HEK293 (cell line): Measurements from ENCODE around the gene PDLIM7.

Experiments
- CTCF ChIA-PET: fragments of 350-600 bp; formaldehyde crosslinking; extraction: SDS; loops from one replicate; lab custom pipeline; 2021; ENCODE audit warnings: antibody characterized with exemption; lab: Yijun Ruan, JAX
- POLR2A ChIA-PET: fragments of 300-600 bp; formaldehyde crosslinking; extraction: SDS; loops from one replicate; lab custom pipeline; 2020; ENCODE audit warnings: antibody characterized with exemption, inconsistent platforms; lab: Yijun Ruan, JAX
- H3K27ac ChIP-seq: fragments of 200-500 bp; sonication (Bioruptor generic); 2 replicates; pipeline ENCODE4 v1.5.1; 2014; ENCODE audit warnings: low read depth, low read length, control low read depth, inconsistent platforms; ENCODE audit errors: extremely low read depth
- H3K36me3 ChIP-seq, 2 experiments: fragments of 200-500 bp in 1 of 2; sonication (Bioruptor generic) in 1 of 2; 1 replicate in 1 of 2; 2 replicates in 1 of 2; pipeline ENCODE4 v1.5.1; 2014 to 2017; ENCODE audit warnings: inconsistent platforms in 2 of 2, low read length in 2 of 2; ENCODE audit not compliant: control insufficient read depth in 2 of 2, insufficient read depth in 1 of 2
- H3K4me1 ChIP-seq: fragments of 200-500 bp; sonication (Bioruptor generic); 2 replicates; pipeline ENCODE4 v1.5.1; 2014; ENCODE audit warnings: mild to moderate bottlenecking, low read length, inconsistent platforms; ENCODE audit not compliant: control insufficient read depth, insufficient read depth
- H3K4me3 ChIP-seq: 2 replicates; pipeline ENCODE4 v1.5.1; 2011; ENCODE audit warnings: low read depth, mild to moderate bottlenecking, control low read depth, low read length, moderate library complexity
- H3K9me3 ChIP-seq: fragments of 200-500 bp; sonication (Bioruptor generic); 2 replicates; pipeline ENCODE4 v1.5.1; 2014; ENCODE audit warnings: low read depth, low read length, inconsistent platforms; ENCODE audit not compliant: control insufficient read depth, insufficient read depth
- GLIS1 ChIP-seq: fragments of 450-650 bp; formaldehyde crosslinking; IDR thresholded peaks from 2 replicates; pipeline ENCODE4 v1.5.1; 2016; ENCODE audit warnings: missing biosample characterization, missing genetic modification characterization
- GLIS2 ChIP-seq: fragments of 450-650 bp; formaldehyde crosslinking; IDR thresholded peaks from 2 replicates; pipeline ENCODE4 v1.5.1; 2016; ENCODE audit warnings: missing biosample characterization, missing genetic modification characterization
- HIC1 ChIP-seq: fragments of 450-650 bp; formaldehyde crosslinking; IDR thresholded peaks from 2 replicates; pipeline ENCODE4 v1.5.1; 2016; ENCODE audit warnings: missing biosample characterization, missing genetic modification characterization
- PRDM1 ChIP-seq: fragments of 450-650 bp; formaldehyde crosslinking; IDR thresholded peaks from 2 replicates; pipeline ENCODE4; 2016; ENCODE audit warnings: missing biosample characterization, missing genetic modification characterization
- SP7 ChIP-seq: fragments of 450-650 bp; formaldehyde crosslinking; IDR thresholded peaks from 2 replicates; pipeline ENCODE4 v1.5.1; 2016; ENCODE audit warnings: missing biosample characterization, missing genetic modification characterization
- ZIC2 ChIP-seq: fragments of 450-650 bp; formaldehyde crosslinking; IDR thresholded peaks from 2 replicates; pipeline ENCODE4 v1.5.1; 2016; ENCODE audit warnings: missing biosample characterization, missing genetic modification characterization
- ZNF223 ChIP-seq: fragments of 450-650 bp; formaldehyde crosslinking; IDR thresholded peaks from 2 replicates; pipeline ENCODE4 v1.5.1; 2016; ENCODE audit warnings: missing biosample characterization, missing genetic modification characterization
- ZNF274 ChIP-seq, 2 experiments: fragments of 200-500 bp in 1 of 2; fragments of 450-650 bp in 1 of 2; sonication (Bioruptor generic) in 1 of 2; formaldehyde crosslinking in 1 of 2; IDR thresholded peaks; 2 replicates each; pipeline versions ENCODE4 v1.5.1 to v1.6.1; 2014 to 2016; ENCODE audit warnings: borderline replicate concordance in 1 of 2, inconsistent platforms in 1 of 2, low read length in 1 of 2, missing biosample characterization in 1 of 2, missing genetic modification characterization in 1 of 2
- ZNF354C ChIP-seq: fragments of 450-650 bp; formaldehyde crosslinking; IDR thresholded peaks from 2 replicates; pipeline ENCODE4 v1.5.1; 2016; ENCODE audit warnings: missing biosample characterization, missing genetic modification characterization, low read depth, borderline replicate concordance
- ZNF366 ChIP-seq: fragments of 450-650 bp; formaldehyde crosslinking; conservative IDR thresholded peaks from 2 replicates; pipeline ENCODE4 v1.5.1; 2016; ENCODE audit warnings: missing biosample characterization, missing genetic modification characterization
- ZNF398 ChIP-seq: fragments of 450-650 bp; formaldehyde crosslinking; IDR thresholded peaks from 2 replicates; pipeline ENCODE4 v1.5.1; 2017; ENCODE audit warnings: missing biosample characterization, missing genetic modification characterization
- ZNF600 ChIP-seq: fragments of 450-650 bp; formaldehyde crosslinking; IDR thresholded peaks from 2 replicates; pipeline ENCODE4 v1.5.1; 2016; ENCODE audit warnings: missing biosample characterization, missing genetic modification characterization
- ZNF768 ChIP-seq: fragments of 450-650 bp; formaldehyde crosslinking; IDR thresholded peaks from 2 replicates; pipeline ENCODE4 v1.5.1; 2018; ENCODE audit warnings: missing biosample characterization, mild to moderate bottlenecking, missing genetic modification characterization
- ZNF785 ChIP-seq: fragments of 450-650 bp; formaldehyde crosslinking; IDR thresholded peaks from 2 replicates; pipeline ENCODE4 v1.5.1; 2016; ENCODE audit warnings: missing biosample characterization, missing genetic modification characterization
- ZXDB ChIP-seq: fragments of 450-650 bp; formaldehyde crosslinking; IDR thresholded peaks from 2 replicates; pipeline ENCODE4 v1.5.1; 2016; ENCODE audit warnings: missing biosample characterization, missing genetic modification characterization
- TF ChIP-seq, protein P1 (sequence below): fragments of 450-650 bp; formaldehyde crosslinking; IDR thresholded peaks from 2 replicates; pipeline ENCODE4 v1.5.1; 2016; ENCODE audit warnings: missing biosample characterization, missing genetic modification characterization

The PDLIM7 gene

GRCh38 chr5:177453852-177454396, 43.5 kb downstream of the PDLIM7 start:
- CTCF ChIA-PET = interaction anchor here (0.6 to 5.1 kb wide), 20 partner anchors 9 to 1039 kb away, joined by 3 to 88 read pairs (median 6); partner anchors contain the start of gene SLC34A1
- Histone ChIP-seq H3K4me1 (peaks cover 8% of the 10 kb centered on the region), H3K9me3 (no peaks in the 10 kb centered on the region), H3K27ac (peak overlapping the region; percentile 89; the same call in 1 of the 2 replicates), H3K4me3 (peak overlapping the region; percentile 35), H3K36me3 (peaks cover 0 to 21% of the 10 kb centered on the region in 2 experiments; a peak in 1 of 3 replicates)
- TF ChIP-seq, protein P1, sequence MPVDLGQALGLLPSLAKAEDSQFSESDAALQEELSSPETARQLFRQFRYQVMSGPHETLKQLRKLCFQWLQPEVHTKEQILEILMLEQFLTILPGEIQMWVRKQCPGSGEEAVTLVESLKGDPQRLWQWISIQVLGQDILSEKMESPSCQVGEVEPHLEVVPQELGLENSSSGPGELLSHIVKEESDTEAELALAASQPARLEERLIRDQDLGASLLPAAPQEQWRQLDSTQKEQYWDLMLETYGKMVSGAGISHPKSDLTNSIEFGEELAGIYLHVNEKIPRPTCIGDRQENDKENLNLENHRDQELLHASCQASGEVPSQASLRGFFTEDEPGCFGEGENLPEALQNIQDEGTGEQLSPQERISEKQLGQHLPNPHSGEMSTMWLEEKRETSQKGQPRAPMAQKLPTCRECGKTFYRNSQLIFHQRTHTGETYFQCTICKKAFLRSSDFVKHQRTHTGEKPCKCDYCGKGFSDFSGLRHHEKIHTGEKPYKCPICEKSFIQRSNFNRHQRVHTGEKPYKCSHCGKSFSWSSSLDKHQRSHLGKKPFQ (tag by site-specific recombination) = no peak
- peak; percentile 80; the same call in 1 of the 2 replicates for TF ChIP-seq ZNF600
- 0 out of 2 replicates have a peak, but pooled peaks have one; percentile 10 for TF ChIP-seq ZNF366 (tag by site-specific recombination)
- TF ChIP-seq GLIS2 (tag by site-specific recombination) = peak; percentile 58; the same call in 1 of the 2 replicates
- TF ChIP-seq HIC1 = peak; percentile 42; the same call in 1 of the 2 replicates
- 0 out of 2 replicates have a peak, but pooled peaks have one; percentile 8 for TF ChIP-seq ZXDB (tag by site-specific recombination)
- peak; percentile 61; the same call in 1 of the 2 replicates for TF ChIP-seq ZNF398 (tag by site-specific recombination)
- TF ChIP-seq ZIC2 (tag by site-specific recombination) = no peak
- TF ChIP-seq SP7 (tag by site-specific recombination) = 0 out of 2 replicates have a peak, but pooled peaks have one; percentile 37
- peak; percentile 27; the same call in 1 of the 2 replicates for TF ChIP-seq PRDM1 (tag by site-specific recombination)
- POLR2A ChIA-PET = interaction anchor here (0.5 to 5.4 kb wide), 12 partner anchors 10 to 147 kb away, joined by 3 to 89 read pairs (median 8); partner anchors contain the start of genes GRK6 and PDLIM7

- Histone ChIP-seq H3K9me3 (no peaks in the 10 kb centered on the region), H3K4me1 (peaks cover 8% of the 10 kb centered on the region), H3K36me3 (peaks cover 0 to 12% of the 10 kb centered on the region in 2 experiments; a peak in 1 of 3 replicates), H3K4me3 (no peak overlapping the region), H3K27ac (no peak overlapping the region)
- POLR2A ChIA-PET = interaction anchor here (0.6 to 4.0 kb wide), 5 partner anchors 27 to 146 kb away, joined by 3 to 19 read pairs (median 5); partner anchors contain the start of genes GRK6 and PDLIM7
- CTCF ChIA-PET = interaction anchor here (0.6 to 5.1 kb wide), 18 partner anchors 11 to 1038 kb away, joined by 3 to 88 read pairs (median 4); no protein-coding TSS in a partner anchor
- TF ChIP-seq ZNF354C (tag by site-specific recombination) (no peak), ZNF768 (tag by site-specific recombination) (peak; percentile 93; the same call in 1 of the 2 replicates), ZNF274 (IDR thresholded peaks at IDR 0.05; ENCODE audit: low read length) (no peak), ZNF274 (tag by site-specific recombination; IDR thresholded peaks at IDR 0.05; ENCODE audit: borderline replicate concordance) (no peak), HIC1 (0 out of 2 replicates have a peak, but pooled peaks have one; percentile 31), GLIS1 (tag by site-specific recombination) (no peak), ZNF785 (no peak), ZNF223 (no peak)
Observed at GRCh38 chr5:177452688-177453638, 44.4 kb downstream of the PDLIM7 start.
